Adrenal gland (tissue), 5 donors: ENCODE data around the gene TPK1.

Experiments
- CTCF ChIP-seq, 6 experiments: fragments of 450-650 bp in 4 of 6; fragments of 200-600 bp in 2 of 6; sonication (generic) in 1 of 6; IDR thresholded peaks; 1 replicate in 5 of 6; 2 replicates in 1 of 6; pipeline versions ENCODE4 v1.5.1 to v1.8.0; 2016 to 2021; ENCODE audit warnings: antibody characterized with exemption in 6 of 6, mild to moderate bottlenecking in 2 of 6, moderate library complexity in 1 of 6
- POLR2A ChIP-seq, 2 donors: fragments of 450-650 bp; IDR thresholded peaks; one replicate each; pipeline ENCODE4 v1.6.1; 2017; ENCODE audit warnings: antibody characterized with exemption in 2 of 2, mild to moderate bottlenecking in 2 of 2, moderate library complexity in 1 of 2
- donor health status: DM: no; HTN: no; CAD: no.

- TF ChIP-seq CTCF (IDR thresholded peaks at IDR 0.05) (no peak), POLR2A (IDR thresholded peaks at IDR 0.05) (no peak)
These were observed 260.4 kb downstream of the TPK1 start for GRCh38 chr7:144575456-144575855.
